ENCODE measurements around the gene NID2. TPM values are rescaled to one million over a fixed set of nuclear protein-coding genes. Genes with fewer than 3 reads are reported as not detected.

The NID2 gene
- total RNA-seq, 2 donors from 2014 or later: 0.19 to 0.24 TPM

GRCh38 chr14:51960866-51961265 lies 108.0 kb downstream of the NID2 start:
- peaks cover 26% of the 10 kb centered on the region for H3K4me1 Mint-ChIP-seq (ENCODE audit: low read depth)
- peaks cover 13 to 14% of the 10 kb centered on the region in 2 donors for H3K9me3 Mint-ChIP-seq
- no peak overlapping the region for H3K4me3 Mint-ChIP-seq
- no peak for ATAC-seq (replicated peaks in 1 of 2)
- H3K27me3 Mint-ChIP-seq (ENCODE audit: low read depth): no peaks in the 10 kb centered on the region
- H3K36me3 Mint-ChIP-seq (ENCODE audit: insufficient read depth in 2 of 2): peaks cover 30 to 56% of the 10 kb centered on the region in 2 donors
- no peak for DNase-seq
- H3K27ac Mint-ChIP-seq: peak overlapping the region; percentile 79

- no peak for ATAC-seq (replicated peaks in 1 of 2)
- DNase-seq: no peak
- H3K4me1 Mint-ChIP-seq (ENCODE audit: low read depth): peaks cover 26% of the 10 kb centered on the region
- H3K4me3 Mint-ChIP-seq: no peak overlapping the region
- peaks cover 13 to 14% of the 10 kb centered on the region in 2 donors for H3K9me3 Mint-ChIP-seq
- H3K27ac Mint-ChIP-seq: peak overlapping the region; percentile 48
- no peaks in the 10 kb centered on the region for H3K27me3 Mint-ChIP-seq (ENCODE audit: low read depth)
- peaks cover 30 to 60% of the 10 kb centered on the region in 2 donors for H3K36me3 Mint-ChIP-seq (ENCODE audit: insufficient read depth in 2 of 2)
Observed at GRCh38 chr14:51959928-51960327, 108.9 kb downstream of the NID2 start.

- DNase-seq: no peak
- Mint-ChIP-seq H3K4me1 (ENCODE audit: low read depth) (peaks cover 19% of the 10 kb centered on the region), H3K27ac (no peak overlapping the region), H3K9me3 (peaks cover 13 to 14% of the 10 kb centered on the region in 2 donors), H3K4me3 (no peak overlapping the region), H3K36me3 (ENCODE audit: insufficient read depth in 2 of 2) (peaks cover 30 to 60% of the 10 kb centered on the region in 2 donors), H3K27me3 (ENCODE audit: low read depth) (no peaks in the 10 kb centered on the region)
- ATAC-seq (replicated peaks in 1 of 2): no peak
Observed at GRCh38 chr14:51957950-51958349, 110.9 kb downstream of the NID2 start.

Other genes starting within 250 kb of the NID2 start
- 100 to 1,000 TPM; 233 to 250 TPM for gene GNG2, start 208.4 kb downstream of the NID2 start, total RNA-seq
- 100 to 1,000 TPM; 191 to 207 TPM for gene RTRAF, start 79.5 kb downstream of the NID2 start, total RNA-seq
- gene PTGDR, start 198.6 kb upstream of the NID2 start, total RNA-seq: under 1 TPM; 0.19 to 0.60 TPM
- 1 to 10 TPM; 6.2 to 9.6 TPM for gene PTGER2, start 245.3 kb upstream of the NID2 start, total RNA-seq